Vagina (tissue), 2 donors: Measurements from ENCODE around the gene RERGL. TPM values are rescaled to one million over a fixed set of nuclear protein-coding genes. Genes with fewer than 3 reads are reported as not detected.

Experiments used
- DNase-seq, 2 donors: peaks; one replicate each; pipeline ENCODE4 v3.0.0-alpha.2; 2017; ENCODE audit errors: extremely low spot score in 2 of 2
- H3K27ac ChIP-seq: fragments of 200-600 bp; sonication (generic); one replicate; pipeline ENCODE4 v1.5.1; 2019
- H3K27me3 ChIP-seq: fragments of 200-600 bp; sonication (generic); one replicate; pipeline ENCODE4 v1.5.1; 2019
- H3K36me3 ChIP-seq, 2 donors: fragments of 200-600 bp; sonication (generic); one replicate each; pipeline ENCODE4 v1.5.1; 2017 to 2019
- H3K4me1 ChIP-seq: fragments of 200-600 bp; sonication (generic); one replicate; pipeline ENCODE4 v1.5.1; 2019
- H3K4me3 ChIP-seq, 2 donors: fragments of 200-600 bp; sonication (generic); 1 replicate in 1 of 2; 2 replicates in 1 of 2; pipeline ENCODE4 v1.5.1; 2016 to 2019
- H3K9me3 ChIP-seq: fragments of 200-600 bp; sonication (generic); one replicate; pipeline ENCODE4 v1.5.1; 2019
- CTCF ChIP-seq, 3 experiments: fragments of 450-650 bp in 2 of 3; fragments of 200-600 bp in 1 of 3; sonication (generic) in 1 of 3; IDR thresholded peaks; one replicate each; pipeline ENCODE4 v1.5.1; 2017 to 2019; ENCODE audit warnings: antibody characterized with exemption in 3 of 3, mild to moderate bottlenecking in 2 of 3, moderate library complexity in 2 of 3
- POLR2A ChIP-seq, 2 donors: fragments of 450-650 bp; IDR thresholded peaks; one replicate each; pipeline ENCODE4 v1.6.1; 2017; ENCODE audit warnings: antibody characterized with exemption in 2 of 2, mild to moderate bottlenecking in 2 of 2, moderate library complexity in 2 of 2
- POLR2AphosphoS5 ChIP-seq, 2 donors: sonication (generic); formaldehyde crosslinking; IDR thresholded peaks; one replicate each; pipeline ENCODE4 v1.9.0; 2017; ENCODE audit warnings: antibody characterized with exemption in 2 of 2, mild to moderate bottlenecking in 2 of 2, low read depth in 1 of 2; ENCODE audit not compliant: insufficient read depth in 1 of 2
- intact Hi-C: fragments of 100-400 bp; cut with DNase I; formaldehyde crosslinking; loops from one replicate; pipeline ENCODE4 v1.15.1; 2023
- total RNA-seq: library from RNA; depleted of rRNA; stranded (reverse); fragments of >200 nt; gene quantifications from one replicate; pipeline ENCODE4 v1.2.3, GENCODE V29; 2016

Gene RERGL
- total RNA-seq, 1 donor from 2014 or later, result 1.2 TPM

GRCh38 chr12:18084080-18084479, 5.9 kb downstream of the RERGL start:
- TF ChIP-seq POLR2A (IDR thresholded peaks at IDR 0.05) (no peak), CTCF (IDR thresholded peaks at IDR 0.05) (no peak), POLR2AphosphoS5 (IDR thresholded peaks at IDR 0.05; ENCODE audit: insufficient read depth in 1 of 2, low read depth in 1 of 2) (no peak)
- Histone ChIP-seq H3K36me3 (no peaks in the 10 kb centered on the region), H3K27ac (no peak overlapping the region), H3K4me1 (no peaks in the 10 kb centered on the region), H3K9me3 (no peaks in the 10 kb centered on the region), H3K27me3 (no peaks in the 10 kb centered on the region), H3K4me3 (no peak overlapping the region)
- no peak for DNase-seq
- intact Hi-C loops, result no loop called here

GRCh38 chr12:18079541-18080246, 10.3 kb downstream of the RERGL start:
- Histone ChIP-seq H3K27ac (no peak overlapping the region), H3K27me3 (no peaks in the 10 kb centered on the region), H3K36me3 (no peaks in the 10 kb centered on the region), H3K9me3 (no peaks in the 10 kb centered on the region), H3K4me1 (no peaks in the 10 kb centered on the region), H3K4me3 (no peak overlapping the region)
- DNase-seq, result no peak
- TF ChIP-seq CTCF (IDR thresholded peaks at IDR 0.05) (no peak), POLR2A (IDR thresholded peaks at IDR 0.05) (no peak), POLR2AphosphoS5 (IDR thresholded peaks at IDR 0.05; ENCODE audit: insufficient read depth in 1 of 2, low read depth in 1 of 2) (no peak)
- intact Hi-C loops, result no loop called here

DNA sequence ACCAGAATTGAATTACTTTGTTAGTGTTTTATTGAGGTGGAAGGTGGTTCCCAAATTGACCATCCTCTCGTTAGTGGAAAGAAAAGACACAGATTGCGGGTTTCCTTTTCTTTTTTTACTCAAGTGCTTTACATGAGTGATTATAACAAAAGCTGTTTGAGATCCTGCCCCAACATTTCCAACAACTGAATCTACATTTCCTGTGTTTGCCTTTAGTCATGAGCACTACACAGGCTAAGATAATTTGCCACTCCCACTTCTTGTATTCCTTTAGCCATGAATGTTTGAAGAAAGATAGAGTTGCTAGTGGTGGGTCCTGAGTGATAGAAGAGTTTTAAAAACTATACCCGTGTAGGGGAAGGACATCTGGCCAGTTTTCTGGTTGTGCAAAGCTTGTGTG, 16.0 kb downstream of the RERGL start:
- H3K36me3 ChIP-seq, result no peaks in the 10 kb centered on the region
- H3K4me1 ChIP-seq, result no peaks in the 10 kb centered on the region
- no peaks in the 10 kb centered on the region for H3K27me3 ChIP-seq
- TF ChIP-seq CTCF (IDR thresholded peaks at IDR 0.05) (no peak), POLR2AphosphoS5 (IDR thresholded peaks at IDR 0.05; ENCODE audit: insufficient read depth in 1 of 2, low read depth in 1 of 2) (no peak), POLR2A (IDR thresholded peaks at IDR 0.05) (no peak)
- DNase-seq, result no peak
- intact Hi-C loops, result no loop called here
- H3K4me3 ChIP-seq, result no peak overlapping the region
- no peaks in the 10 kb centered on the region for H3K9me3 ChIP-seq
- H3K27ac ChIP-seq, result no peak overlapping the region

DNA sequence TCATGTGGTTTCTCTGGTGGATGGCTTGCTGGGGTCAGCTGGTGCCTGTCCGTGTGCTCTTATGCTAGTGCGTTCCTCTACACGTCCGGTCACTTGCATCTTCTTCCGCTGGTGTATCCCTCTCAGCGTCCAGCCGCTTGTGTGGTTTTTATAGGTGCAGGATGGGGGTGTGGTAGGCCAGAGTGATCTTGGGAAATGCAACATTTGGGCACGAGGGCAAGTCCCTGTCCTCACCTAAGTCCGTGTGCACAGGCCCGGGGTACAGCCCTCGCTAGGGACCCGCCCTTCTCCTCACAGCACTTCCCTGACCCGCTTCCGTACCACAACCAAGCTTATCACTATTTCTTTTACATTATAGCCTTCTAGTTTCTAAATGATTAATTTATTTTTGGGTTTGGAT, 17.3 kb downstream of the RERGL start:
- intact Hi-C loops, result no loop called here
- Histone ChIP-seq H3K27ac (no peak overlapping the region), H3K4me3 (no peak overlapping the region), H3K36me3 (no peaks in the 10 kb centered on the region), H3K9me3 (no peaks in the 10 kb centered on the region), H3K27me3 (no peaks in the 10 kb centered on the region), H3K4me1 (no peaks in the 10 kb centered on the region)
- TF ChIP-seq POLR2A (IDR thresholded peaks at IDR 0.05) (no peak), CTCF (IDR thresholded peaks at IDR 0.05) (no peak), POLR2AphosphoS5 (IDR thresholded peaks at IDR 0.05; ENCODE audit: insufficient read depth in 1 of 2, low read depth in 1 of 2) (no peak)
- DNase-seq, result no peak

- no peak for DNase-seq
- H3K27ac ChIP-seq, result no peak overlapping the region
- H3K9me3 ChIP-seq, result no peaks in the 10 kb centered on the region
- no peak for TF ChIP-seq POLR2AphosphoS5 (IDR thresholded peaks at IDR 0.05; ENCODE audit: insufficient read depth in 1 of 2, low read depth in 1 of 2)
- no peak overlapping the region for H3K4me3 ChIP-seq
- no peaks in the 10 kb centered on the region for H3K4me1 ChIP-seq
- no peaks in the 10 kb centered on the region for H3K36me3 ChIP-seq
- H3K27me3 ChIP-seq, result no peaks in the 10 kb centered on the region
- intact Hi-C loops, result no loop called here
Observed at GRCh38 chr12:18071336-18071735, 18.7 kb downstream of the RERGL start.
